Activated naive CD4-positive, alpha-beta T cell treated with anti-CD3 and anti-CD28 coated beads for 36 hours (primary cell): ENCODE data around the gene MATN1. TPM values are rescaled to one million over a fixed set of nuclear protein-coding genes. Genes with fewer than 3 reads are reported as not detected.
A peak's percentile ranks its signal among the peaks of the same experiment; 100 is the strongest.

Source experiments
- CTCF ChIA-PET: fragments of 350-600 bp; sonication (Branson Sonifier 250); formaldehyde crosslinking; loops from one replicate; lab custom pipeline; 2021; ENCODE audit warnings: antibody characterized with exemption; lab: Charles Lee
- DNase-seq: peaks from one replicate; pipeline ENCODE4 v3.0.0-alpha.2; 2020
- H3K27ac Mint-ChIP-seq: one replicate; pipeline ENCODE4 v1.8.0; 2021; ENCODE audit warnings: mild to moderate bottlenecking, mixed read lengths
- H3K27me3 Mint-ChIP-seq: one replicate; pipeline ENCODE4 v1.8.0; 2021; ENCODE audit warnings: low read depth, mixed read lengths
- H3K36me3 Mint-ChIP-seq: one replicate; pipeline ENCODE4 v1.8.0; 2021; ENCODE audit warnings: low read depth, mixed read lengths
- H3K4me1 Mint-ChIP-seq: one replicate; pipeline ENCODE4 v1.8.0; 2021; ENCODE audit warnings: low read depth, mixed read lengths
- H3K4me3 Mint-ChIP-seq: one replicate; pipeline ENCODE4 v1.8.0; 2021; ENCODE audit warnings: mild to moderate bottlenecking, moderate library complexity, mixed read lengths
- H3K9me3 Mint-ChIP-seq: one replicate; pipeline ENCODE4 v1.8.0; 2021; ENCODE audit warnings: mixed read lengths
- intact Hi-C: fragments of 100-400 bp; cut with micrococcal nuclease; formaldehyde crosslinking; loops from one replicate; pipeline ENCODE4 v1.15.1; 2023
- total RNA-seq, 2 experiments: library from RNA; stranded (reverse); gene quantifications; one replicate each; pipeline ENCODE4 v1.2.3, GENCODE V29; 2021

The MATN1 gene
- total RNA-seq, 2 experiments from 2014 or later = 0.36 to 0.37 TPM

DNA sequence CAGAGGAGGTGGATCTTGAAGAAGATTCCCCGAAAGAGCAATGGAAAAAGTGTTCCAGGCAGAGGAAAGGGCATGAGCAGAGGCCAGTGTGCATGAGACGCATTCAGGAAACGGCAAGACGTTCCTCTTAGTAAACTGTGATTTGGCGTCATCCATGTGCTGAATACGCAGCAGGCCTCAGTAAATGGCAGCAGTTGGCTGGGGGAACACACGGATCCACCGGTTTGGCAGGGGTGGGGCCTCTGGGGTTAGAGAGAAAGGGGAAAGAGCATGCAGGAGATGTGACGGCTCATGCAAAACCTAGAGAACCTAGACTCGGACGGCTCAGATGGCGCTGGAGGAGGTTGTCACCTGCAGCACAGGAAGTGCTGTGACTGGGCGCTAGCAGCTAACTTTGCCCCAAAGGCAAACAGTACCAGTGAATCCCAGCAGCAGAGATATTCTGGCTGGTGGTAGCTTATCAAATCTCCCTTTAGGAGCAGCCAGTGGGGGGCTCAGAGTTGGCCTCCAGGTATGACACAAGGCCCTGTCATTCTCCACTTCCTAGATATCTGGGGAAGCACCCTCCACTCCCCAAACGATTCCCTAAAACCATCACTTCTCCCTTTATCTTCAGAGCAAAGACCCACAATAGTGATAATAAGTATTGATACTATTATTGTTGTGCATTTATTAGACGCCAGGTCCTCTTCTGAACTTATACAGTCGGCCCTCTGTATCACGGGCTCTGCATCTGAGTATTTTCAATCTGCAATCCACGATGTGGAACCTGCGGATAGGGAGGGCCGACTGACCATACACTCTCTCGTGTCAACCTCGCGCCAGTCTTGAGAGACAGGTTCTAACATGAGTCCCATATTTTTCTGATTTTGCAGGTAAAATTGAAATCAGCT, 26.6 kb upstream of the MATN1 start:
- H3K4me3 Mint-ChIP-seq = peak overlapping the region; percentile 82
- H3K27me3 Mint-ChIP-seq = no peaks in the 10 kb centered on the region
- CTCF ChIA-PET = interaction anchor here (1.0 to 5.2 kb wide), 4 partner anchors 29 to 52 kb away, joined by 4 to 25 read pairs (median 10); no protein-coding TSS in a partner anchor
- peak; percentile 88 for DNase-seq
- H3K4me1 Mint-ChIP-seq = peaks cover 94% of the 10 kb centered on the region
- peak overlapping the region; percentile 100 for H3K27ac Mint-ChIP-seq
- intact Hi-C loops = loop anchor here (1.0 to 5.0 kb wide), 3 partner anchors 9 to 262 kb away; no protein-coding TSS in a partner anchor
- no peaks in the 10 kb centered on the region for H3K9me3 Mint-ChIP-seq
- H3K36me3 Mint-ChIP-seq = peaks cover 49% of the 10 kb centered on the region

DNA sequence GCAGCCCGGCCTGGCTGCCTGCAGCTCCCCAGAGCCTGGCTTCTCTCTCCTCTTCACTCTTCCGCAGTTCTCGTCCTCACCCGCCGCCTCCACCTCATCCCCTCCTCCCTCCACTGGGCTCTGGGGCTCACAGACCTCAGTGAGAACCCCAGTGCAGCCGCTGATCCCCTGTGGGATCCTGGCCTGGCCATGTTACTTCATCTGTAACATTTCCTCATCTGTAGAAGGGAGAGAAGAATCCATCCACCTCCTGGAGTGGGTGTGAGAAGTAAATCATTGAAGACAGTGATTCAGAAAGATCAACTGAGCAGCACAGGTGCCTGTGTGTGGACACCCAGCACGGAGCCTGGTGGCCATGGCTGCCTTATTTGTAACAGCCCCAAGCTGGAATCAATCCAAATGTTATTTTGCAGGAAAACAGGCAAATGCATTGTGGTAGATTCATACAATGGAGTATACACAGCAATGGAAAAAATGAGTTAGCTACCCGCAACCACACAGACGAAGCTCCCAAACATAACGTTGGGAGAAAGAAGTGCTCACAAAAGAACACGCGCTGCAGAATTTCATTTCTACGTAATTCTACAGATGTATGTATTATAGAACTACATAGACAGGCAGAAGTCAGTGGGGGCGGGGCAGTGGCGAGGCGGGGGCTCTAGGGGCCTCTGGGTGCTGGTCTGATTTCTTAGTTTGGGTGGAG, 25.5 kb upstream of the MATN1 start:
- intact Hi-C loops = loop anchor here (1.0 kb wide), 2 partner anchors 10 to 31 kb away; no protein-coding TSS in a partner anchor
- Mint-ChIP-seq H3K9me3 (no peaks in the 10 kb centered on the region), H3K27ac (peak overlapping the region; percentile 100), H3K4me1 (peaks cover 98% of the 10 kb centered on the region), H3K36me3 (peaks cover 45% of the 10 kb centered on the region), H3K4me3 (peak overlapping the region; percentile 82), H3K27me3 (no peaks in the 10 kb centered on the region)
- DNase-seq = peak; percentile 62
- CTCF ChIA-PET = interaction anchor here (0.9 to 5.2 kb wide), 4 partner anchors 9 to 30 kb away, joined by 3 to 25 read pairs (median 10); partner anchors contain the start of gene LAPTM5

- DNase-seq = peak; percentile 59
- peak overlapping the region; percentile 100 for H3K27ac Mint-ChIP-seq
- H3K36me3 Mint-ChIP-seq = peaks cover 42% of the 10 kb centered on the region
- no peaks in the 10 kb centered on the region for H3K27me3 Mint-ChIP-seq
- CTCF ChIA-PET = interaction anchor here (0.9 to 5.2 kb wide), 4 partner anchors 9 to 31 kb away, joined by 3 to 25 read pairs (median 10); partner anchors contain the start of gene LAPTM5
- peak overlapping the region; percentile 82 for H3K4me3 Mint-ChIP-seq
- H3K4me1 Mint-ChIP-seq = peaks cover 98% of the 10 kb centered on the region
- H3K9me3 Mint-ChIP-seq = no peaks in the 10 kb centered on the region
- intact Hi-C loops = no loop called here
Measured at GRCh38 chr1:30748098-30748698, 24.8 kb upstream of the MATN1 start.

DNA sequence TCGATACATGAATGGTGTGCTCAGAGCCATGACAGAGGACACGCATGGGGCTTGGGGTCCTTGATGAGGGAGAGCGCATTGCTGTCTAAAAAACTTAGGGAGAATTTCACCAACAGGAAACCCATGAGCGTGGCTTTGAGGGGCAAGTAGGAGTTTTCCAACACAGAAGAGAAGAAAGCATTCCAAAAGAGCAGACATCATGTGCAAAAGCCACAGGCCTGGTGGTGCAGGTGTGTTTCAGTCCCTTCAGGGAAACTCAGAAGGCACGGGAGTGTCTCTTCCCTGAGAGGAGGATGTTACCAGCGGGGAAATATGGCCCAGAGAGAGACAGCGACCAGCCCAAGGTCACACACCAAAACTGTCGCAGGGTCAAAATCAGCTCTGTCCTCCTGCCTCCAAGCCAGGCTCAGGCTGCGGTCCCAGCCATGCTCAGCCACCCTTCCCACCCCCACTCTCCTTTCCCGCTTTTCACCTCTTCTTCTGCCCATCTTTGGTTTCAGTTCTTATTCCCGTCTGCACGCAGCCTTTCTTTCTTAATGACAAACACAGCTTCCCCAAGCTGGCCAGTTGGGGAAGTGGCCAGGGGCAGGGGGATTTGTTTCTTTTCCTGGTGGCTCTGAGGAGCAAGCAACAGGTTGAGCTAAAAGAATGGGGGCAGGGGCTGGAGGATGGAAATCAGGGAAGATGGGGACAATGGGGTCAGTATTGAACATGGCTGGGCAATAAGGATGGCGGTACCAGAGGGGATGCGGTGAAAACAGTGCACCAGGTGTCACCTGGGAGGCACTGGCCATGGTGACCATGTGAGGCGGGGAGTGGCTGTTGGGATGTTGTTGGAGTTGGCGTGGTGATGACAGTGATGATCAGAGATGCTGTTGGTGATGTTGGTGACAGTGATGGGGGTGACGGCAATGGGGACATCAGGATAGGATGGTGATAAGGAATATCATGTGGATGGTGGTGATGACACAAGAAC, 23.9 kb upstream of the MATN1 start:
- intact Hi-C loops = no loop called here
- H3K27ac Mint-ChIP-seq = peak overlapping the region; percentile 100
- H3K27me3 Mint-ChIP-seq = no peaks in the 10 kb centered on the region
- CTCF ChIA-PET = interaction anchor here (0.9 to 5.2 kb wide), 3 partner anchors 10 to 32 kb away, joined by 3 to 25 read pairs (median 16); partner anchors contain the start of gene LAPTM5
- DNase-seq = no peak
- H3K4me3 Mint-ChIP-seq = peak overlapping the region; percentile 82
- H3K9me3 Mint-ChIP-seq = no peaks in the 10 kb centered on the region
- H3K36me3 Mint-ChIP-seq = peaks cover 43% of the 10 kb centered on the region
- H3K4me1 Mint-ChIP-seq = peaks cover 99% of the 10 kb centered on the region

DNA sequence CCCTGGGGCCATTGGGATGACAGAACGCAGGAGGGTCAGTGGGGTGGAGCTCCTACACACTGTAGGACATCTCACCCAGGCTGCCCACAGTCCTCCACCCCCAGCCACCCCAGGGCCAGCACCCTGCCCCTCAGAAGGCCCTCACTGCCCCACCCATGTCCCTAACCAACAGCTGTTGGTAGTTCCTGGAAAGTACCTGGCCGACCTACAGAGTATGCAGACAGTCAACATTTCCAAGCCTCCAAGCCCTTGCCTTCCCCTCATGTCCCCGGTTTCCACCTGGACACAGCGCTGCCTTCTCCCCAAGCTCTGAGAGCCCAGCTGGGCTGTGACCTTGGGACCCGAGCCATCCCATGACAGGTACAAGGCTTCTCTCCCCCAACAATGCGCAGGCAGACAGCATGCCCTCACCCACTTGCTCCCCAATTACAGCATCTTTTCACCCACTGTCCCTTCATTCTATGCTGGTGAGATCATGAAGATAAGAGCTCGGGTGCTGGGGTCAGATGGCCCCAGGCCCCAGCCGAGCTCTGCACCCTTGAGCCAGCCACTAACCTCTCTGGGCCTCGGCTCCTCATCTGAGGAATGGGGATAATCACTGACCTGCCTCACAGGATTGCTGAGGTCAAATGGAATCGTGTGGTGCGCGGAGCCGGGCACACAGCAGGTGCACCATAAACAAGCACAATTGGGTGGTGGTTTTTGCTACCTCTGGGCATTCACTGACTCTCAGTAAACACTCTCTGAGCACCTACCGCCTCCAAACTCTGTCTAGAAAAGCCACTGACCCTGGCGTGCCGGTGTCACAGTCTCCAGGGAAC, 23.0 kb upstream of the MATN1 start:
- H3K36me3 Mint-ChIP-seq = peaks cover 47% of the 10 kb centered on the region
- peak overlapping the region; percentile 100 for H3K27ac Mint-ChIP-seq
- CTCF ChIA-PET = interaction anchor here (0.7 to 5.2 kb wide), 4 partner anchors 15 to 33 kb away, joined by 4 to 25 read pairs (median 8); no protein-coding TSS in a partner anchor
- peaks cover 98% of the 10 kb centered on the region for H3K4me1 Mint-ChIP-seq
- intact Hi-C loops = no loop called here
- peak overlapping the region; percentile 82 for H3K4me3 Mint-ChIP-seq
- peak; percentile 41 for DNase-seq
- no peaks in the 10 kb centered on the region for H3K9me3 Mint-ChIP-seq
- no peaks in the 10 kb centered on the region for H3K27me3 Mint-ChIP-seq

DNA sequence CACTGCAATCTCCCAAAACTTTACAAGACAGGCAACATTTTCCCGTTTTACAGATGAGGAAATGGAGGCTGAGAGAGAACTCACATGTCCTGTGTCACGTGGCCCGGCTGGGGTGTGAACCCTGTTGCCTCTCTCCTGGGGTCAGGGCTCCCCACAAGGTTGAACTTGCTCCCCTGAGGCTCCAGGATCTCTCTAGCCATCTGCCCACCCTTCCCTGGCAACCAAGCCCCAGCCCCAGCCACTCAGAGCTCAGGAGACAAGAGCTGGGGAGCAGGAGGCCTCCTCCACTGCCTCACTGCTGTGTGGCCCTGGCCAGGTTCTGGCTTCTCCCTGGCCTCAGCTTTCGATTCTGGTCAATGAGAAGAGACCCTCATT, 22.4 kb upstream of the MATN1 start:
- Mint-ChIP-seq H3K36me3 (peaks cover 50% of the 10 kb centered on the region), H3K9me3 (no peaks in the 10 kb centered on the region), H3K4me1 (peaks cover 98% of the 10 kb centered on the region), H3K27me3 (no peaks in the 10 kb centered on the region), H3K27ac (peak overlapping the region; percentile 100), H3K4me3 (peak overlapping the region; percentile 82)
- DNase-seq = peak; percentile 46
- intact Hi-C loops = no loop called here
- CTCF ChIA-PET = interaction anchor here (0.7 to 1.4 kb wide), 3 partner anchors 15 to 34 kb away, joined by 4 to 10 read pairs (median 7); no protein-coding TSS in a partner anchor

DNA sequence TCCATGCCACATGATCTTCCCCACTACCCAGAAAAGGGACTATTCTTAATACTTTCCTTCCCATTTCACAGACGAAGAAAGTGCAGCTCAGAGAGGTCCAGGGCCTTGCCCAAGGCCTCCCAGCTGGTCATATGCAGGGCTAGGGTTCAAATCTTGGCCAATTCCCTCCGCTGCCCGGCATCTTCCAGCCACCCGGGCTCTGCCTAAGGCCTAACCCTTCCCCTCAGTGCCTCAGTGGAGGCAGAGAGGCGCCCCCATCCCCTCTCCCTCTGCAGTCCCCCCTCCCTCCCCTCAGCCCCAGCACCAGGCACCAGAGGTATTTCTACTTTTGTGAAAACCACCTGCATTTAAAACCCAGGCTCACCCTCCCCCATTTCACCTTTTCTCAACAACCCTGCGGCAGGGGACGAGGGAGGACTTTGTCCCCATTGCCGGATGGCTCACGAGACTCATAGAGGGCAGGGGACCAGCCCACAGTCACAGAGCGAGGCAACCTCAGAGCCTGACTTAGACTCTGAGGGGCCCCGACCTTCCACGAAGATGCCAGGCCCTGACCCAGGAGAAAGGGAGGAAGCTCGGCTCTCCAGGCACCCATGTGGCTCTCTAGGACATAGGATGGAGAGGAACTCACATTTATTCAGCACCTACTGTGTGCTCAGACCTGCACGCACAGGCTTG, 21.9 kb upstream of the MATN1 start:
- CTCF ChIA-PET = interaction anchor here (0.9 to 3.4 kb wide), 6 partner anchors 9 to 37 kb away, joined by 3 to 14 read pairs (median 10); no protein-coding TSS in a partner anchor
- peak; percentile 48 for DNase-seq
- Mint-ChIP-seq H3K27ac (peak overlapping the region; percentile 100), H3K9me3 (no peaks in the 10 kb centered on the region), H3K4me3 (peak overlapping the region; percentile 82), H3K36me3 (peaks cover 55% of the 10 kb centered on the region), H3K4me1 (peaks cover 98% of the 10 kb centered on the region), H3K27me3 (no peaks in the 10 kb centered on the region)
- intact Hi-C loops = no loop called here

DNA sequence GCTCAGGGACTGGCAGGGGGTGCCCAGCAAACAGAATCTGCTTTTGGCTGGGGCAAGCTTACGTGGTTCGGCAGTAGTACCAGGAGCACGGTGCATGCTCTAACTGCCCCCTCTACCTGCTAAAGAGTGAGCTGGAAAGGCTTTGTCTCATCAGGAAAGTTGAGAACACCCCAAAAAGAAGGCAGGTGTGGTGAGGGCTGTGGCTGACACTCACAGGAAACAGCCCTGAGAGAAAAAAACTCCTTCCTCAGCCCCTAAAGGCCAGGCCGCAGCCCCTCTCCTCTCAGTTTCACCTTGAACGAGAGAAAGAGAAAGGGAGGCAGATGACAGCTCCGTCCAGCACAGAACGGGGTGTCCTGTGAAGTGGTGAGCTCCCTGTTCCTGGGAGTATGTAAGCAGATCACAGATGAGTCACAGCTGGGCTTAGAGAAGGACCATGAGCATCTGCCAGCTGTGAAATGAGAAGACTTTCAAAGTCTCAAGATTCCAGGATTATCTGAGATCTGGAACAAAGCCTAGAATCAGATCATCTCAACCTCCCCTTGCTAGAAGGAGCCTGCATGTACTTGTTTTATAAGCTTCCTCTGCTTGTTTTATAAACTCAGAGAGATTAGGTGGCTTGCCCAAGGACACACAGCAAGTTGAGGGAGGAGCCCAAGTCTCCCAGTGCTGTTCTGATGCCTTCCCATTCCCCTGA, 20.8 kb upstream of the MATN1 start:
- CTCF ChIA-PET = interaction anchor here (0.8 to 3.4 kb wide), 12 partner anchors 8 to 38 kb away, joined by 3 to 21 read pairs (median 8); partner anchors contain the start of gene LAPTM5
- DNase-seq = peak; percentile 75
- Mint-ChIP-seq H3K36me3 (peaks cover 56% of the 10 kb centered on the region), H3K4me3 (peak overlapping the region; percentile 59), H3K27me3 (no peaks in the 10 kb centered on the region), H3K4me1 (peaks cover 93% of the 10 kb centered on the region), H3K9me3 (no peaks in the 10 kb centered on the region), H3K27ac (peak overlapping the region; percentile 100)
- intact Hi-C loops = no loop called here

- Mint-ChIP-seq H3K27me3 (no peaks in the 10 kb centered on the region), H3K27ac (peak overlapping the region; percentile 100), H3K9me3 (no peaks in the 10 kb centered on the region), H3K36me3 (peaks cover 54% of the 10 kb centered on the region), H3K4me3 (peak overlapping the region; percentile 59), H3K4me1 (peaks cover 89% of the 10 kb centered on the region)
- intact Hi-C loops = loop anchor here (1.0 kb wide), 3 partner anchors 11 to 36 kb away; no protein-coding TSS in a partner anchor
- peak; percentile 86 for DNase-seq
- CTCF ChIA-PET = interaction anchor here (0.8 to 3.4 kb wide), 12 partner anchors 9 to 39 kb away, joined by 3 to 21 read pairs (median 8); partner anchors contain the start of gene LAPTM5
Measured at GRCh38 chr1:30743584-30744059, 20.2 kb upstream of the MATN1 start.
